Nephron (organoid): Measurements from ENCODE around the gene DGCR8.

Experiments
- H3K27ac Mint-ChIP-seq, 3 experiments: 2 replicates each; pipeline ENCODE4 v1.8.0; 2020; ENCODE audit warnings: mixed read lengths in 3 of 3, mild to moderate bottlenecking in 2 of 3, moderate library complexity in 1 of 3
- H3K27me3 Mint-ChIP-seq: 2 replicates; pipeline ENCODE4 v1.8.0; 2021; ENCODE audit warnings: low read depth, mild to moderate bottlenecking, moderate library complexity, mixed read lengths
- H3K36me3 Mint-ChIP-seq: 2 replicates; pipeline ENCODE4 v1.8.0; 2020; ENCODE audit warnings: low read depth, mixed read lengths
- H3K4me1 Mint-ChIP-seq: 2 replicates; pipeline ENCODE4 v1.8.0; 2020; ENCODE audit warnings: mixed read lengths
- H3K4me3 Mint-ChIP-seq, 3 experiments: 2 replicates each; pipeline ENCODE4 v1.8.0; 2020; ENCODE audit warnings: mild to moderate bottlenecking in 3 of 3, mixed read lengths in 3 of 3, moderate library complexity in 2 of 3
- H3K9me3 Mint-ChIP-seq: 2 replicates; pipeline ENCODE4 v1.8.0; 2020; ENCODE audit warnings: mixed read lengths
- TF ChIP-seq, protein P1 (sequence below), 3 experiments: fragments of 200-600 bp; sonication (generic); IDR thresholded peaks; one replicate each; pipeline ENCODE4 v1.5.0; 2021; ENCODE audit warnings: antibody characterized with exemption in 3 of 3; ENCODE audit not compliant: unreplicated experiment in 3 of 3

Gene DGCR8

DNA sequence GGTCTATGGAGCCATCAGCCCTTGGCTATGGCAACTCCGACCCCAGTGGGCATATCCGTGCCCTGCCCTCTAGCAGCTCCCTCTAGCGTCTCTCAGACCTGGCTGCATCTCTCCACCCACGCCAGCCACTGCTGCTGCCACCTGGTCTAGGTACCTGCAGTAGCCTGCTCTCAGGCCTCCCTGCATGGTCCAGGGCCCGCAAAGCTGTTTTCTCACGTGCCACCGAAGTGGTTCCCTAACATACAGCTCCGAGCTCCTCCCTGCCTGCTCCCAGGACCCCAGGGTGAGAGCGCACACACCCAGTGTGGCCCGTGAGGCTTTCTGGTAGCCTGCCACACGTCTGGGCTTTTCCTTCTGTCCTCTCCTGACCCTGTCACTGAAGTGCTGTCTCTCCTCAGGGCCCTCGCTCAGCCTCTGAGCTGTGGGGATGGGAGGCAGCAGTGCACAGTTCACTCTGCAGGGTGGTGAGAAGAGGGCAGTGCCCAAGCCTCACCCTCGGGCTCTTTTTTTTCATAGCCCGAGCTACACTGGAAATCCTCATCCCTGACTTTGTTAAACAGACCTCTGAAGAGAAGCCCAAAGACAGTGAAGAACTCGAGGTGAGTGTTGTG lies 14.3 kb downstream of the DGCR8 start:
- TF ChIP-seq, protein P1, sequence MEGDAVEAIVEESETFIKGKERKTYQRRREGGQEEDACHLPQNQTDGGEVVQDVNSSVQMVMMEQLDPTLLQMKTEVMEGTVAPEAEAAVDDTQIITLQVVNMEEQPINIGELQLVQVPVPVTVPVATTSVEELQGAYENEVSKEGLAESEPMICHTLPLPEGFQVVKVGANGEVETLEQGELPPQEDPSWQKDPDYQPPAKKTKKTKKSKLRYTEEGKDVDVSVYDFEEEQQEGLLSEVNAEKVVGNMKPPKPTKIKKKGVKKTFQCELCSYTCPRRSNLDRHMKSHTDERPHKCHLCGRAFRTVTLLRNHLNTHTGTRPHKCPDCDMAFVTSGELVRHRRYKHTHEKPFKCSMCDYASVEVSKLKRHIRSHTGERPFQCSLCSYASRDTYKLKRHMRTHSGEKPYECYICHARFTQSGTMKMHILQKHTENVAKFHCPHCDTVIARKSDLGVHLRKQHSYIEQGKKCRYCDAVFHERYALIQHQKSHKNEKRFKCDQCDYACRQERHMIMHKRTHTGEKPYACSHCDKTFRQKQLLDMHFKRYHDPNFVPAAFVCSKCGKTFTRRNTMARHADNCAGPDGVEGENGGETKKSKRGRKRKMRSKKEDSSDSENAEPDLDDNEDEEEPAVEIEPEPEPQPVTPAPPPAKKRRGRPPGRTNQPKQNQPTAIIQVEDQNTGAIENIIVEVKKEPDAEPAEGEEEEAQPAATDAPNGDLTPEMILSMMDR (IDR thresholded peaks at IDR 0.05; ENCODE audit: unreplicated experiment in 3 of 3), result no peak
- Mint-ChIP-seq H3K27ac (no peak overlapping the region), H3K27me3 (no peaks in the 10 kb centered on the region), H3K4me3 (no peak overlapping the region), H3K4me1 (no peaks in the 10 kb centered on the region), H3K9me3 (peaks cover 17% of the 10 kb centered on the region), H3K36me3 (peaks cover 97% of the 10 kb centered on the region)

DNA sequence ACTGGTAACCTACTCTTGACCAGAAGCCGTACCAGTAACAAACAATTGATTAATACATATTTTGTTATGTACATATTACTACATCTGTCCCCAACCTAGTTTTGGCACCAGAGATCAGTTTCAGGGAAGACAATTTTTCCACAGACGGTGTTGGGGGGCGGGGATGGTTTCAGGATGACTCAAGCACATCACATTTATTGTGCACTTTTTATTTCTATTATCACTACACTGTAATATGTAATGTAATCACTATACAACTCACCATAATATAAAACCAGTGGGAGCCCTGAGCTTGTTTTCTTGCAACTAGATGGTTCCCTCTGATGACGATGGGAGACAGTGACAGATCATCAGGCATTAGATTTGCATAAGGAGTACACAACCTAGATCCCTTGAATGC lies 15.5 kb downstream of the DGCR8 start:
- TF ChIP-seq, protein P1 (IDR thresholded peaks at IDR 0.05; ENCODE audit: unreplicated experiment in 3 of 3), result no peak
- no peak overlapping the region for H3K4me3 Mint-ChIP-seq
- peaks cover 17% of the 10 kb centered on the region for H3K9me3 Mint-ChIP-seq
- no peaks in the 10 kb centered on the region for H3K27me3 Mint-ChIP-seq
- H3K27ac Mint-ChIP-seq, result no peak overlapping the region
- H3K36me3 Mint-ChIP-seq, result peaks cover 99% of the 10 kb centered on the region
- no peaks in the 10 kb centered on the region for H3K4me1 Mint-ChIP-seq

DNA sequence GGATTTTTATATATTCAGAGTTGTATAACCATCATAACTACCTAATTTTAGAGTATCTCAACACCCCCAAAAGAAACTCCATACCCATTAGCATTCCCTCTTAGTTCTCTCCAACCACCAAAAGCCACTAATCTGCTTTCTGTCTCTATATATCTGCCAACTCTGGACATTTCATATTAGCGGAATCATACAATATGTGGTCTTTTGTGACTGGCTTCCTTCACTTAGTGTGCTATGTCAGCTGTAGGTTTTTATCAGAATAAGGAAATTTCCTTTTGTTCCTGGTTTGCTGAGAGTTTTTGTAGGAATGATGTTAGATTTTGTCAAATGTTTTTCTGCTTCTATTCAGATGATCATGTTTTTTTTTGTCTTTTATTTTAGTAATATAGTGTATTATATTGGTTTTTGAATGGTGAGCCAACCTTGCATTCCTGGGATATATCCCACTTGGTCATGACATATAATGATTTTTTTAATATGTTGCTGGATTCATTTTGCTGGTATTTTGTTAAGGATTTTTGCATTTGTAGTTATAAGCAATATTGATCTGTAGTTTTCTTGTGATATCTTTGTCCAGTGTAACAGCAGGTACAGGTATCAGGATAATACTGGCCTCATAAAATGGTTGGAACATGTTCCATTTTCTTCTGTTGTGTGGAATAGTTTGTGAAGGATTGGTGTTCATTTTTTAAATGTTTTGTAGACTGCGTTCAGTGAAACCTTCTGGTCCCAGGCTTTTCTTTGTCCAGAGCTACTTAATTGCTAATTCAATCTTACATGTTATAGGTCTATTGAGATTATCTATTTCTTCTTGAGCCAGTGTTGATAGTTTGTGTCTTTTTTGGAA lies 16.8 kb downstream of the DGCR8 start:
- TF ChIP-seq, protein P1 (IDR thresholded peaks at IDR 0.05; ENCODE audit: unreplicated experiment in 3 of 3), result no peak
- peaks cover 17% of the 10 kb centered on the region for H3K9me3 Mint-ChIP-seq
- no peaks in the 10 kb centered on the region for H3K27me3 Mint-ChIP-seq

DNA sequence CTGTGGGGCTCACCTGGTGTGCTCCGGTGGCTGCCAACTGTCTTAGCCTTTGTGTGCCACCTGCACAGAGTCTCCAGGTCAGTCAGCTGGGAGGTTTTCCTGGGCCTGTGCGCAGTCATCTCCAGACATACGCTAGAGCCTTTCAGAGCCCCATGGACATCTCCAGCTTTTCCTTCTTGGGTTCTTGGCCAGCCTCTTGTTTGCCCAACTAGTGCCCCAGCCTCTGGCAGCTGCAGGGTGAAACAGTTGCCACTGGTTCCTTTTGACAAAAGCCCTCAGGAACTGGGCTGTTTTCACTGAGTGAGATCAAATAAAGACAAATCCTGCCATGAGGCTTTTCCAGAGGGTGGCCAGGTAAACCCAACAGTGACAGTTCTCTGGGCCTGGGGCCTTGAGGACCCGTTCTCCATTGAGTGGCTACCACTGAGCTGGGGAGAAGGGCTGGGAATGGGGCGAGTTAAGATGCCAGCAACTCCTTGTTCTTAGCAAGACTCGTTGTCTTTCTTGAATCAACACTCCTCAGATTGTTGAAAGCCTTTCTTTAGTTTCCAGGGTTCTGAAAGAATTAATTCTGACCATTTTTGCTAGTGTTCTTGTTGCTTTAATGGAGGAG lies 19.2 kb downstream of the DGCR8 start:
- Mint-ChIP-seq H3K4me3 (no peak overlapping the region), H3K36me3 (peaks cover 89% of the 10 kb centered on the region), H3K27me3 (no peaks in the 10 kb centered on the region), H3K4me1 (peaks cover 7% of the 10 kb centered on the region), H3K9me3 (peaks cover 17% of the 10 kb centered on the region), H3K27ac (no peak overlapping the region)
- TF ChIP-seq, protein P1 (IDR thresholded peaks at IDR 0.05; ENCODE audit: unreplicated experiment in 3 of 3), result no peak

More for the DNA sequence above, 16.8 kb downstream of the DGCR8 start:
- H3K27ac Mint-ChIP-seq, result no peak overlapping the region
- H3K4me1 Mint-ChIP-seq, result no peaks in the 10 kb centered on the region
- peaks cover 95% of the 10 kb centered on the region for H3K36me3 Mint-ChIP-seq
- H3K4me3 Mint-ChIP-seq, result no peak overlapping the region

DNA sequence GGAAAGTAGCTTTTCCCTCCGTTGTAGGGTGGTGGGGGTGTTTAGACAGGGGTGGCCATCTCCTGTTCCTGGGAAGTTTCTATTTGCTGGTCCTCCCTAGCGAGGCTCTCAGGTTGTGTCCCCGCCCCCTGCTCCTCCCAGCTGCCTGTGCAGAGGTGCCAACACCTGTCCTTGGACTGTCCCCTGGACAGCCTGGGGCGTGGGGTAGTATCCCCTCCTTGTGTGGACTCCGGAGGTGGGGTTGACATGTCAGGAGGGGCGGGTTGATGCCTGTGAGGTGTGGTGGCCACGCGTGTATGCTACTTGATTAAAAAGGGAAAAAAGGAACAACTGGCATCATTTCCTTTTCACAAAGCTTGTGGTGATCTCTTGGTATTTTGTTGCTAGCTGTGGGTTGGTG lies 21.6 kb downstream of the DGCR8 start:
- peaks cover 76% of the 10 kb centered on the region for H3K36me3 Mint-ChIP-seq
- H3K4me3 Mint-ChIP-seq, result no peak overlapping the region
- H3K27ac Mint-ChIP-seq, result no peak overlapping the region
- TF ChIP-seq, protein P1 (IDR thresholded peaks at IDR 0.05; ENCODE audit: unreplicated experiment in 3 of 3), result no peak
- peaks cover 6% of the 10 kb centered on the region for H3K9me3 Mint-ChIP-seq
- H3K4me1 Mint-ChIP-seq, result peaks cover 7% of the 10 kb centered on the region
- no peaks in the 10 kb centered on the region for H3K27me3 Mint-ChIP-seq
